GM08714 (cell line): ENCODE measurements around the gene LRRC40.
A peak's percentile ranks its signal among the peaks of the same experiment; 100 is the strongest.

Experiments used
- H3K4me3 ChIP-seq: fragments of 200-500 bp; sonication (Bioruptor generic); 2 replicates; pipeline ENCODE4 v1.5.1; 2014; ENCODE audit warnings: mild to moderate bottlenecking, low read length, inconsistent platforms
- ZNF274 ChIP-seq: IDR thresholded peaks from 2 replicates; pipeline ENCODE4 v1.6.1; 2012; ENCODE audit warnings: mild to moderate bottlenecking, low read depth, low read length

LRRC40 gene

DNA sequence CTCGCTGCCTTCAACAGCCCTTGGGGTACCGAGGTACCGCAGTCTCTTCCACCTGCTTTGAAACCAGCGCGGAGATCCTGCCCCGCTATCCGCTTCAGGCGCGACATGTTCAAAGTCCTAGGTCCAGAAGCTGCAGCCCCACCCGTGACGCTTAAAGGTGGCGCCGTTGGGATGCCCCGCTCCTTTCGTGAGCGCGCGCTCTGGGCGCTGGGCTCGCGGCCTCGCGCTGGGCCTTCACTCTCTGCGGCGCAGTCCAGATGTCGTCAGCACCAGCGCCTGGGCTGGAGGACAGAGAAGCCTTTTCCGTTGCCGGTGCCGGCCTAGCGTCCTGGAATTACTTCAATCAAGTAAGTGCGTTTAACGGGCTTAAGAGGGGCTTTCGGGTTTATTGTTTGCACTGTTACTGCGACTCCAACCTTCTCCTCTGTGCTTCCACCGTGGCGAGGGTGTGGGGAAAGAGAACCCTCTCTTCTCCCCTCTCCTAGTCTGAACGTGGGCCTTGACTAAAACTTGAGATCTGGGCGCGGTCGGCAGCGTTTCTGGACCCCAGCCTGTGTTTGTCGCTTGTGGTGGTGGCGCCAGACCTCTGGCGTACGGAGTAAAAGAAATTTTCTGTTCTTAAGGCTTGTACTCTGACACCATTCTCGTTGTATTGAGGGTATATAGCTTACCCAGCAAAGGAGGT, at the start of gene LRRC40:
Gene LRRC40, minus strand, starts transcription at position 146 of the 685 bp plus-strand sequence. Its CDS starts 39 bp downstream, at position 107.
- H3K4me3 ChIP-seq: peak within 1 kb of the TSS; percentile 96
- no peak for TF ChIP-seq ZNF274

GRCh38 chr1:70248729-70249128, 43.4 kb upstream of the LRRC40 start:
- TF ChIP-seq ZNF274: no peak
- no peak overlapping the region for H3K4me3 ChIP-seq

- TF ChIP-seq ZNF274: no peak
- H3K4me3 ChIP-seq: no peak overlapping the region
Observed at GRCh38 chr1:70247768-70248167, 42.4 kb upstream of the LRRC40 start.

DNA sequence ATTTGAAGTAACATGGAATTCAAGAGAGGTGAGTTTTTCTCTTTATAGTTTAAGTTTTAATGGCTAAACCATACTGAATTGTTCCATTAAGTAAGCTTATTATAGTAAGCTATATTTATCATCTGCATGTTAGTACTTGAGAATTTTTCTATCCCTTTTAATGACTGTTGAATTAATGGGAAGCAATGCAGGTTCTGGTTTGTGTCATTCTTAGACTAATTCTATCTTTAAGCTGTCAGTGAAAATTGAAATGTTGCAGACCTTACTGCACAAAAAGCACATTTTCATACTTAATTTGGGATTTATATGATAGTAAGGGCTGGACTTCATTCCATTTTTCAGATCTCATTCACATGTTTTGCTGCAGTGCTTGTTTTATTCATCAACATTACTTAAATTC, 41.7 kb upstream of the LRRC40 start:
- no peak overlapping the region for H3K4me3 ChIP-seq

DNA sequence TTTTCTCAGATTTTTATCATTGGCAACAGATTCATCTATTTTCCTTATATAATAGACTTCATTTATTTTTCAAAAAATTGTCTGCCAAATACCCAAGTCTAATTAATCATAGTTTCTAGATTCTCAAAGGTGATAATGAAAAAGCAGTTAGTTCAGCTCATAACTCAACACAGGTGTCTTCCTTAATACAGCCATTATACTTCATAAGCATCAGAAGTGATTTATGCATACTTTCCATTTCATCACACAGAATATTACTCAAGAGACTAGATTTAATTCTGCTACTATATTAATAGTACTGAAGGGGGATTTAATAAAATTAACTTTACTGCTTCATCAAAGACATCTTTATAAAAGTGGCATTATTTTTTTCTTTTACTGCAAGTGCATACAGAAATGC, 34.6 kb upstream of the LRRC40 start:
- H3K4me3 ChIP-seq: no peak overlapping the region
- no peak for TF ChIP-seq ZNF274

More for the DNA sequence above, 41.7 kb upstream of the LRRC40 start:
- no peak for TF ChIP-seq ZNF274

GRCh38 chr1:70234733-70235132, 29.4 kb upstream of the LRRC40 start:
- TF ChIP-seq ZNF274: no peak
- H3K4me3 ChIP-seq: no peak overlapping the region

- no peak for TF ChIP-seq ZNF274
- no peak overlapping the region for H3K4me3 ChIP-seq
Observed at GRCh38 chr1:70231475-70231874, 26.1 kb upstream of the LRRC40 start.

GRCh38 chr1:70228670-70229069, 23.3 kb upstream of the LRRC40 start:
- no peak for TF ChIP-seq ZNF274
- no peak overlapping the region for H3K4me3 ChIP-seq

DNA sequence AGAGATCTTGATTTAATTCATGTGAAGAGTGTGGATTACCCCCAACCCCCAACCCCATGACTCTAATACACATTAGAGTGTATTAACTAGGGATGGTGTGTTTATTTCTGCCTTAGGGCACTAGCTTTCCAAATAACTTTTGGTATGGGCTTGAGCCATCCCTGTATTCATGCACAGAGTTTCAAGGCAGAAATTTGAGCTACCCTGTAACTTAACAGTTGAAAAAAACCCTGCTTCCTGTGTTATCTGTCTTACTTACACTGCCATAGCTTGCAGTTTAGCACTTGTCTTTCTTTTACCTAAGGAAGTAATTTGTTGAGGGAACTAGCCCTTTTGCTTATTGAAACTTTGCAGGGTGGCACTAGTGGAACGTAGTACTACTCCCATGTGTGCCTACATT, 22.1 kb upstream of the LRRC40 start:
- TF ChIP-seq ZNF274: no peak
- H3K4me3 ChIP-seq: no peak overlapping the region

DNA sequence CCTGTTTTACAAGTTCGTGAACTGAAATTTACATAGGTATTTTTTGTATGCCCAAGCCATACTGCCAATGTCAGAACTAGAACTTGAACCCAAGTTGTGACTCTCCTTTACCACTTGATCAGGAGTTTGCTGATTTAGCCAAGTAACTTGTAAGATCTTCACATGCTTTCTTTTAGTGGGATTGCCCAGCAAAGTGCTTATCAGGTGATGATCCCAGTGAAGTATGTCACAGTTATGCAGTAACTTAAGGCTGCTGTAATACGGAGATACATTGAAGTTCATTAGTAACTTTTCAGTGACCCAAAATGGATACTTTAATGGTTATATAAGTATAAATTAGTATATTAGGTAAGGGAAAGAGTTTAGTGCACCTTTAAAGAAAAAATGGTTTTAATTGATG, 19.6 kb upstream of the LRRC40 start:
- H3K4me3 ChIP-seq: no peak overlapping the region
- TF ChIP-seq ZNF274: no peak

DNA sequence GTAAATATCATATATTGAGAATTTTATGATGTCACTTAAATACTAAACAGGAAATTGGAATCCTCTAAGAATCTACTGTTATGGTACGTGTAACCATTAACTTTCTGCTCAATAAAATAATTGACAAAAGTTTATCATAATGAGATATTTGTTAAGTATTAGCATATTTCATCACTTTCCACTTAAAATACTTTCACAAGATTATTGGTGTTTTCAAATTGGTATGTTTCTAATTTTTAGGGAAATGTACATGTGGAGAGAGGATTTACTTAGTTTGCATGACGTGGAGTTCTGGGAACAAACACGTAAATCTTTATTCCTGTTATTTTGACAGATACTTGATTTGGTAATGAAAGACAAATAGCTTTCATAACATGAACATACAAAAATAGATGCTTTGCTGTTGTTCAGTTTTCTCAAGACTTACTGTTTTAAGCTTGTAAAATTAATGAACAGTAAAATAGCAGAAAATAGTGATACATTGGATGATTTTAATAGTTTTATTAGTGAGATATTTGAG, 17.4 kb upstream of the LRRC40 start:
- H3K4me3 ChIP-seq: peak overlapping the region; percentile 97; the same call in 1 of the 2 replicates
- TF ChIP-seq ZNF274: no peak

- peak within 1 kb of the TSS; percentile 97 for H3K4me3 ChIP-seq
- TF ChIP-seq ZNF274: no peak
Observed at GRCh38 chr1:70221238-70222121, 16.1 kb upstream of the LRRC40 start, which contains the start of gene SRSF11. SRSF11 (plus strand) TSS chr1:70221380; CDS start chr1:70221637, 257 bp downstream.

DNA sequence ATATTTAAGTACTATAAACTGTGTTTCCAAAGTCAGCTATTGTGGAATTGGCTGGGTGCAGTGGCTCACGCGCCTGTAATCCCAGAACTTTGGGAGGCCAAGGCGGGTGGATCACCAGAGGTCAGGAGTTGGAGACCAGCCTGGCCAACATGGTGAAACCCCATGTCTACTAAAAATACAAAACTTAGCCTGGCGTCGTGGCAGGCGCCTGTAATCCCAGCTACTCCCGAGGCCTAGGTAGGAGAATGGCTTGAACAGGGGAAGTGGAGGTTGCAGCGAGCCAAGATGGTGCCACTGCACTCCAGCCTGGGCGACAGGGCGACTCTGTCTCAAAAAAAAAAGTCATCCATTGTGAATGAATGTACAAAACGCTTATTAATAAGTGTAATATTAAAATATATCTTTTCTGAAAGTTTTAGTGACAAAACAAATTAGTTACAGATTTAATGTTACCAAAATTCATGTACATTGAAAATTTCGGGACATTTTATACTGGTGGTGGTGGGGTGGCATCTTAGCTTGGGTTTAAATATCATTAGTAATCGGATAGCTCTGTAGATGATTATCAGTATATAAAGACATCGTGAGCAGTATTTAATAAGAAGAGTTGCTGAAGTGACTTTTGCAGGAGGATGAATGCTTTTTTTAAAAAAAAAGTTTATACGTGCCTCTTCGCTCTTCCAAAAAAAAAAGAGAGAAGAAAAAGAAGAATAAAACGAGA, 15.3 kb upstream of the LRRC40 start:
- peak overlapping the region; percentile 97 for H3K4me3 ChIP-seq

DNA sequence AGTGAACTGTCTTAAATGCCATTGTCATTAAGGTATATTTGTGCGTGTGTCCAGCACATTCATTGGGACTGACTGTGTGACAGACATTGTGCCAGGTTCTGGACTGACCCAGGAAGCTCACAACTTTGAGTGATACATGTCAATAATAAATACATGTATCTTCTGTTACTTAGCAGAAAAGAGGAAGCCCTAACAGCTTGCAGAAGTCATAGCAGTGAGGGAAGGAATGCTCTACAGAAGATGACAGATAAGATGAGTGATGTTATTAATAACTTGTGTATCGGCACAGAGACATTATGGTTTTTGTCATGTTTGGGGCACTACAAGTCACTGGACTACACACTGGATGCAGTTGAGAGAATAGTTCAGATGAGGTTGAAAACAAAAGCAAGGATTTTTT, 14.6 kb upstream of the LRRC40 start:
- TF ChIP-seq ZNF274: no peak
- no peak overlapping the region for H3K4me3 ChIP-seq

More for the DNA sequence above, 15.3 kb upstream of the LRRC40 start:
- TF ChIP-seq ZNF274: no peak
